A673 (cell line): ENCODE data around the gene CUL2. TPM values are rescaled to one million over a fixed set of nuclear protein-coding genes. Genes with fewer than 3 reads are reported as not detected.

Source experiments
- BruUV-seq: library from RNA; stranded (reverse); fragments of 400-500 nt; replicated peaks from 2 replicates; lab custom pipeline; 2021; lab: Mats Ljungman, UMichigan
- CTCF ChIA-PET: fragments of 300-600 bp; sonication (Branson Sonifier 250); formaldehyde crosslinking; loops from one replicate; lab custom pipeline; 2022; ENCODE audit warnings: antibody characterized with exemption; lab: Charles Lee
- POLR2A ChIA-PET: fragments of 300-600 bp; sonication (Branson Sonifier 250); formaldehyde crosslinking; loops from one replicate; lab custom pipeline; 2022; ENCODE audit warnings: antibody characterized with exemption; ENCODE audit not compliant: low non-redundant PET; lab: Charles Lee
- DNase-seq: peaks from one replicate; pipeline ENCODE4 v3.0.0-alpha.2; 2015; ENCODE audit warnings: low spot score
- H3K27ac ChIP-seq: fragments of 200-600 bp; sonication (generic); 2 replicates; pipeline ENCODE4 v1.5.1; 2016; ENCODE audit warnings: mixed run types, low read depth, mild to moderate bottlenecking, mixed read lengths, antibody characterized with exemption, low read length; ENCODE audit not compliant: poor library complexity, severe bottlenecking
- H3K27me3 ChIP-seq: fragments of 200-600 bp; sonication (generic); replicated peaks from 2 replicates; pipeline ENCODE4 v1.6.1; 2017; ENCODE audit warnings: mixed run types, low read depth, mild to moderate bottlenecking, mixed read lengths, antibody characterized with exemption, low read length; ENCODE audit not compliant: insufficient read depth, poor library complexity
- H3K36me3 ChIP-seq: fragments of 200-600 bp; sonication (generic); 2 replicates; pipeline ENCODE4 v1.6.1; 2016; ENCODE audit warnings: mixed run types, mild to moderate bottlenecking, mixed read lengths, antibody characterized with exemption, low read length; ENCODE audit not compliant: insufficient read depth, poor library complexity, severe bottlenecking
- H3K4me1 ChIP-seq: fragments of 200-600 bp; sonication (generic); 2 replicates; pipeline ENCODE4 v1.6.1; 2017; ENCODE audit warnings: mixed run types, mild to moderate bottlenecking, mixed read lengths, antibody characterized with exemption, low read length; ENCODE audit not compliant: insufficient read depth, poor library complexity, severe bottlenecking
- H3K4me3 ChIP-seq: fragments of 200-600 bp; sonication (generic); 2 replicates; pipeline ENCODE4 v1.5.1; 2016; ENCODE audit warnings: low read depth, mixed run types, mild to moderate bottlenecking, mixed read lengths, low read length; ENCODE audit not compliant: poor library complexity, severe bottlenecking
- H3K9me3 ChIP-seq: fragments of 200-600 bp; sonication (generic); 2 replicates; pipeline ENCODE4 v1.6.1; 2016; ENCODE audit warnings: mixed run types, low read depth, mild to moderate bottlenecking, mixed read lengths, antibody characterized with exemption, low read length; ENCODE audit not compliant: poor library complexity, severe bottlenecking
- EZH2 ChIP-seq: fragments of 200-600 bp; sonication (generic); IDR thresholded peaks from 2 replicates; pipeline ENCODE4 v1.6.1; 2017; ENCODE audit warnings: borderline replicate concordance, low read depth, mild to moderate bottlenecking, mixed read lengths, antibody characterized with exemption, low read length; ENCODE audit not compliant: poor library complexity, severe bottlenecking
- intact Hi-C: fragments of 100-400 bp; cut with micrococcal nuclease; formaldehyde crosslinking; loops from one replicate; pipeline ENCODE4 v1.10.0; 2022; ENCODE audit not compliant: unreplicated experiment
- total RNA-seq: library from RNA; stranded (reverse); gene quantifications from 2 replicates; pipeline ENCODE4 v1.2.3, GENCODE V29; 2021
- TF ChIP-seq, protein P1 (sequence below): fragments of 300-800, 200-600 bp; sonication (generic); conservative IDR thresholded peaks from 2 replicates; pipeline ENCODE4 v1.5.1; 2017; ENCODE audit warnings: low read depth, mild to moderate bottlenecking, antibody characterized with exemption, low read length, moderate library complexity, mixed read lengths

The CUL2 gene
- total RNA-seq, 1 experiment from 2014 or later, result 45.2 TPM

DNA sequence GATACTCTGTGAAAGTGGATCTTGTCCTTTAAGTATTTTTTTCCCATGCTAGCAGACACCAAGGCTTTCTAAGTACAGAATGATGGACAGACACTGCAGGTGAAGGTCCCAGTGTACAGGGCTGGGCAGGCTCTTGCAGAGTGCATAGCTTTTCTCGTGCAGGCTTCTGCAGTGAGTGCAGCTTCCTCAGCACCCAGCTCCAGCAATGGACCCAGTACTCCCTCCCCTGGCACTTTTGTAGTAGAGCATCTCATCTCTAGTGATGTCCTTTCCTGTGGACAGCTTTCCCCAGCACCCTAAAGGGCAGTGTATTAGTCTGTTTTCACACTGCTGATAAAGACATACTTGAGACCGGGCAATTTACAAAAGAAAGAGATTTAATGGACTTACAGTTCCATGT lies 104.3 kb downstream of the CUL2 start:
- POLR2A ChIA-PET, result interaction anchor here (0.5 kb wide), 1 partner anchor 62 kb away, joined by 4 read pairs; no protein-coding TSS in a partner anchor

DNA sequence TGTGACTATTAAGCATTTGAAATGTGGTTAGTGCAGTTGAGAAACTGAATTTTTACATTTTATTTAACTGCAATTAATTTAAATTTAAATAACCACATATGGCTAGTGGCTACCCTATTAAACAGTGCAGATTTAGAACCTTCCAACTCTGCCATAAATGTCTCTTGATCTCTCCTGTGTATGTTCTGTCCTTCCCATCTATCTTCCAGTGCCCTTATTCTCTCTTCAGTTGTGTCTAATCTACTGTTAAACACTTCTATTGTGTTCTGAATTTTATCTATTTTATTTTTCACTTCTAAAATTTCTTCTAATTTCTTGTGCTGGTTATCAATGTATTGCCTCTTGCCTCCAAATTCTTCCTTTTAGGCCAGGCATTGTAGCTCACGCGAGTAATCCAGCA lies 105.0 kb downstream of the CUL2 start:
- DNase-seq, result no peak
- POLR2A ChIA-PET, result no interaction called here
- Histone ChIP-seq H3K4me1 (no peaks in the 10 kb centered on the region), H3K4me3 (no peak overlapping the region), H3K27ac (no peak overlapping the region), H3K27me3 (no peaks in the 10 kb centered on the region), H3K36me3 (no peaks in the 10 kb centered on the region), H3K9me3 (peaks cover 5% of the 10 kb centered on the region)
- no peak for TF ChIP-seq EZH2
- TF ChIP-seq, protein P1, sequence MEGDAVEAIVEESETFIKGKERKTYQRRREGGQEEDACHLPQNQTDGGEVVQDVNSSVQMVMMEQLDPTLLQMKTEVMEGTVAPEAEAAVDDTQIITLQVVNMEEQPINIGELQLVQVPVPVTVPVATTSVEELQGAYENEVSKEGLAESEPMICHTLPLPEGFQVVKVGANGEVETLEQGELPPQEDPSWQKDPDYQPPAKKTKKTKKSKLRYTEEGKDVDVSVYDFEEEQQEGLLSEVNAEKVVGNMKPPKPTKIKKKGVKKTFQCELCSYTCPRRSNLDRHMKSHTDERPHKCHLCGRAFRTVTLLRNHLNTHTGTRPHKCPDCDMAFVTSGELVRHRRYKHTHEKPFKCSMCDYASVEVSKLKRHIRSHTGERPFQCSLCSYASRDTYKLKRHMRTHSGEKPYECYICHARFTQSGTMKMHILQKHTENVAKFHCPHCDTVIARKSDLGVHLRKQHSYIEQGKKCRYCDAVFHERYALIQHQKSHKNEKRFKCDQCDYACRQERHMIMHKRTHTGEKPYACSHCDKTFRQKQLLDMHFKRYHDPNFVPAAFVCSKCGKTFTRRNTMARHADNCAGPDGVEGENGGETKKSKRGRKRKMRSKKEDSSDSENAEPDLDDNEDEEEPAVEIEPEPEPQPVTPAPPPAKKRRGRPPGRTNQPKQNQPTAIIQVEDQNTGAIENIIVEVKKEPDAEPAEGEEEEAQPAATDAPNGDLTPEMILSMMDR, result no peak
- BruUV-seq, result no TSS peak
- CTCF ChIA-PET, result interaction anchor here (1.0 to 1.7 kb wide), 2 partner anchors 10 to 261 kb away, joined by 5 read pairs; no protein-coding TSS in a partner anchor
- intact Hi-C loops, result loop anchor here (10.0 kb wide), 1 partner anchor 260 kb away; no protein-coding TSS in a partner anchor

More for the DNA sequence above, 104.3 kb downstream of the CUL2 start:
- TF ChIP-seq, protein P1, result peak; percentile 45
- no peak for TF ChIP-seq EZH2
- Histone ChIP-seq H3K27me3 (no peaks in the 10 kb centered on the region), H3K36me3 (no peaks in the 10 kb centered on the region), H3K9me3 (peaks cover 5% of the 10 kb centered on the region), H3K4me3 (no peak overlapping the region), H3K4me1 (no peaks in the 10 kb centered on the region), H3K27ac (no peak overlapping the region)
- intact Hi-C loops, result loop anchor here (10.0 kb wide), 1 partner anchor 261 kb away; no protein-coding TSS in a partner anchor
- DNase-seq, result peak; percentile 44
- CTCF ChIA-PET, result interaction anchor here (1.0 to 1.7 kb wide), 2 partner anchors 9 to 262 kb away, joined by 5 read pairs; no protein-coding TSS in a partner anchor
- no TSS peak for BruUV-seq

DNA sequence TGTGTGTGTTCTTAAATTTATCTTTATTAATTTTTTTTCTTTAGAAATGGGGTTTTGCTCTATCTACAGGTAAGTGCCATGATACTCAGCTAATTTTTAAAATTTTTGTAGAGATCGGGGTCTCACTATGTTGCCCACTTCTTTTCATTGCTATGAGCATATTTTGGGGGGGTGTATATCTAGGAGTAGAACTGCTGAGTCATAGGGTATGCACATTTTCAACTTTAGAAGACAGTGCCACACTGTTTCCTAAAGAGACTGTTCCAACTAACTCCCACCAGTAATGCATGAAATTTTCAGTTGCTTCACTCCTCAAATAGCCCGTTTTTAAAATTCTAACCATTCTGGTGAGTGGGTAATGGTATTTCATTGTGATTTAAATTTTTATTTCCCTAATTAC lies 108.3 kb downstream of the CUL2 start:
- POLR2A ChIA-PET, result no interaction called here

More for the DNA sequence above, 108.3 kb downstream of the CUL2 start:
- no peak for DNase-seq
- BruUV-seq, result no TSS peak
- peaks cover 5% of the 10 kb centered on the region for H3K9me3 ChIP-seq
- no peak overlapping the region for H3K27ac ChIP-seq
- H3K4me1 ChIP-seq, result no peaks in the 10 kb centered on the region
- intact Hi-C loops, result loop anchor here (10.0 kb wide), 1 partner anchor 257 kb away; no protein-coding TSS in a partner anchor
- TF ChIP-seq, protein P1, result no peak
- TF ChIP-seq EZH2, result no peak
- no peak overlapping the region for H3K4me3 ChIP-seq
- no peaks in the 10 kb centered on the region for H3K27me3 ChIP-seq
- CTCF ChIA-PET, result no interaction called here
- H3K36me3 ChIP-seq, result no peaks in the 10 kb centered on the region
